HG02973 (cell line): Measurements from ENCODE around the gene NOL3.
"Not testable (repeated sequence)": the region's sequence is repeated elsewhere in the genome, so short reads cannot be mapped to it uniquely, and the experiment has no call there.

Experiments
- ATAC-seq: cut with Tn5 transposase; IDR thresholded peaks from one replicate; pipeline ENCODE4 v1.9.1; 2021; ENCODE audit warnings: moderate library complexity; ENCODE audit not compliant: unreplicated experiment

NOL3 gene

GRCh38 chr16:67170168-67170948 lies at the start of gene NOL3:
NOL3 (plus strand) TSS chr16:67170538.
- peak; percentile 29 for ATAC-seq

- ATAC-seq, result not testable (repeated sequence)
These were observed 47.5 kb upstream of the NOL3 start for GRCh38 chr16:67122799-67123198.

- ATAC-seq, result no peak
These were observed 41.9 kb upstream of the NOL3 start for GRCh38 chr16:67128417-67128816.

DNA sequence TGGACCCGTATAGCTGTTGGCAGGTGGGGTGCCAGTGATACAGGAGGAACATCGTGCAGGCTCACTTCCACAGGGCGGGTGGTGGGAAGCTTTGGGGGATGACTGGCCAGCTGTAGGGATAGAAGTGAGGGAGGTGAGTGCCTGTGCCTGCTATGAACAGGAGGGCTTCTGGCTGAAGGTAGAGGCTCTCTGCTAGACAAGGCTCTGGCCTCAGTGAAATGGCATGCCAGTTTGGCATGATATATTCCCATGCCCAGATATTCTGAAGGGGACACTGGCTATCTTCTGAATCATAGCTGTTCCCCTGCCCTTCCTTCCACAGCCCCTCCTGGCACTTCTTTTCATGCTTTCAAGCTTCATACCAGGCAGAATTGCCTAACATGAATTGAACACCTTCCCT lies 41.5 kb upstream of the NOL3 start:
- no peak for ATAC-seq

DNA sequence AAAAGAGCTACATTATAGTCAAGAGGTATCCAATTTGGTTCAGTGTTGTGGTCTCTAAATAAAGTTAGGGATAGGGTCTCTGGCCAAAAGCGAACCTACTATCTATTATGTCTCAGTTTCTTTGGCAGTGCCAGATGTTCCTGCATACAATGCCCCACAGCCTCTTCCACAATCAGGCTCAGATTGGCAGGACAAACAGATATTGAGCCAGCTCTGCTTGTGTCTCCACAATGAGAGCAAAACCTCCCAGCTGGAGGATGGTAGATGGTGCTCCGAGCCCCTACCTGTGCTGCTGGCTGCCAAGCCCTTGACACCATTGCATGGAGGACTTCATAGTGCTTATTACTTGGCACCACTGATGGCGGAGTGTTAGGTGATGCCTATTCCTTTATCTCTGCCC lies 40.9 kb upstream of the NOL3 start:
- ATAC-seq, result no peak

DNA sequence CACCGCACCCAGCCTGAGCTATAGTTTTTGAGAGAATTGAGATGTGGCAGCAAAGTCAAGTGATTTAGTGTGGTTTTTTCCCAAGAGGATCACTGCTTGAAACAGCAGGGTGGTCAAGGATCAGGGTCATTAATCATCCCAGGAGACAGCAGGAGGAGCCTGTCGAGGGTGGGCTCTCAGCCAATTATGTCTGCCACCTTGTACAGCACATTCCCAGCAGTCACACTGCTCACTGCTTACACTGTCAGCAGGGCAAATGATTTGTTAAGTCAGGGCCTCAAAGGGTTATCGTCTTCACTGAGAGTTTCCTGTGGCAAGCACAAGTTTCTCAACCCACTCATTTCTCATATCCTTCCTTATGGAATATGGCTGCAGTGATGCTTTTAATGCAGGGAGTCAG lies 32.7 kb upstream of the NOL3 start:
- ATAC-seq, result no peak

DNA sequence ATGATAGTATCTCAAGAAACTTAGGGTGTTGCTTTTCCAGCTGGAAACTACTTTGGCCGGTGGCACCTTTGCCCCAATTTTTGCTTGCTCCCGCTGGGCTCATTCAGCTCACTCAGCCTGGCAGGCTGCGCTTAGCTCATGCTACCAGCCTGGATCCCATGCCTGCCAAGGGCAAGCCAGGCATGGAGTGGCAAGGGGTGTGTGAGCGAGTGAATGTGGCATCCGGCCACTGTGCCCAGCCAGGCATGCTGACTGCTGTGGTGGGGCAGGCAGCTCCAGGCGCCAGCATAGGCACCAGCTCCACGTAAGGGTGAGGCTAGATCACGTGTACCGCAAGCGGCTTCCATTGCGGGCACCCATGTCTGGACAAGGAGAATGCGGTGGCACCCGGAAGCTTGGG lies 28.9 kb upstream of the NOL3 start:
- ATAC-seq, result no peak

- no peak for ATAC-seq
These were observed 28.0 kb upstream of the NOL3 start for GRCh38 chr16:67142342-67142741.

DNA sequence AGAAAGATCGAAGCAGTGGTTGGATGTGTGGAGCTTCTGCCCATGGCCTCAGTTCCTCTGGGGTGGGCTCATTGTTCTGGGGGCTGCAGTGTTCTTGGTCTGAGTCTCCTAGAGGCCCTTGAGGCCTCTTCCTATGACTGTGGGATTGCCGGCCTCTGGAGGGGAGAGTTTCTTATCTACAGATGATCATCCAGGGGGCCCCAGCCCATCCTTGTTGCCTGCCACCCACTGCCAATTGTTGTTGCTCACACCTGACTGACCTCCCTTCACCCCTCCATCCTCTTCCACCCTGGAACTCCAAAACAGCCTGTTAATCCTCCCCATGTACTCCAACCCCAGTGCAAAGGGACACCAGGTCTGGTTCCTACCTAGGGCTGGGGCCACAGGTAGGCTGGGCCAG lies 25.4 kb upstream of the NOL3 start:
- ATAC-seq, result no peak

DNA sequence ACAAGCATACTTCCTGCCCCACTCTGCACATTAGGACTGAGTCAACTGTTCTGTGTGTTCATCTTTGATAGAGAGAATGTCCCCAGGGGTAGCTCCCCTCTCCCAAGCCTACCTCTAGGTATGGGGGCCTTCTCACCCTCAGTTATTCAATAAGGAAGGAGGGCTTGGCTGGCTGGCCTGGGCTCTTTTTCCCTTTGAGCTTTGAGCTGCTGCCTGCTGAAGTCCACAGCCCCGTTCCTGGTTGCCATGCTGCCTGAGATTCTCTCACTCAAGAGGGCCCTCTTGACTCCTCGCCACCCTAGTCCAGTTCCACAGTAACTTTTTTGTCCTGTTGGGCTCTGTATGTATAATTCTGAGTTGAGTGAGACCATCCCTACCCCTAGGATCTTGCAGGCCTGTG lies 24.6 kb upstream of the NOL3 start:
- ATAC-seq, result no peak

DNA sequence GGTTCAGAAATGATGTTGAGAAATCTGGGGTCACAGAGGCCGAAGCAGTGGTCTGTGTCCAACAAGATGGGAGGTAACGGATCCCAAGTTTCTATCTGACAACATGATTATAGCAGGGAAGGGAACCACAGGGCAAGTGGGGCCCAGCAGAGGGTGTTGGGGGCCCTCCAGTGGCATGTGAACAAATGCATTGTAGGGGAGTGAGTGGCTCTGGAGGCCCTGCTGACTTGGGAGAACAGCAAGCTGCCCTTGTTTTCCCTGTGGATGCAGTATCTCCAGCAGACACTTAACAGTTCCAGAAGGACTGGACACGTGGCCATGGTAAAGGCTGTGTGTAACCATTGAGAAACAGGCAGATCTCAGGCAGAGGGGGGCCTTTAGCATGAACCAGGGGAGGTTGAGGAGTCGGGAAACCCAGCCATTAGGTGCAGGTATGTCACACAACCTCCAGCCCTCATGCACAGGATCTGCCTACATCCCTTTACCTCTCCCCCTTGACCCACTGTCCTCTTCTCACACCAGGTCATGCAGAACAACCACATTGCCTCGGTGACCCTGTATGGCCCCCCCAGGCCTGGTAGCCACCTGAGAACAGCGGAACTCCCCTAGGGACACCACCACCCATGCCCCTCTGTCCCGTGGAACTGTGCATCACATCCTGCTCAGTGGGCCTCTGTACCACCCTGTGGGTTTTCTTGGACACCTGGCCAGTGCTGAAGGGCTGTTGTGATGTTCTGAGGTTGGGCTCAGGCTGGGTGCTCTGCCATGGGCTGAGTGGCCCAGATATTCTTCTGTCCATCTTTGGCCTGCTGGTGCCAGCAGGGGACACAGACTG lies 23.6 kb upstream of the NOL3 start:
- no peak for ATAC-seq

- ATAC-seq, result no peak
These were observed 22.7 kb upstream of the NOL3 start for GRCh38 chr16:67147437-67148140.

DNA sequence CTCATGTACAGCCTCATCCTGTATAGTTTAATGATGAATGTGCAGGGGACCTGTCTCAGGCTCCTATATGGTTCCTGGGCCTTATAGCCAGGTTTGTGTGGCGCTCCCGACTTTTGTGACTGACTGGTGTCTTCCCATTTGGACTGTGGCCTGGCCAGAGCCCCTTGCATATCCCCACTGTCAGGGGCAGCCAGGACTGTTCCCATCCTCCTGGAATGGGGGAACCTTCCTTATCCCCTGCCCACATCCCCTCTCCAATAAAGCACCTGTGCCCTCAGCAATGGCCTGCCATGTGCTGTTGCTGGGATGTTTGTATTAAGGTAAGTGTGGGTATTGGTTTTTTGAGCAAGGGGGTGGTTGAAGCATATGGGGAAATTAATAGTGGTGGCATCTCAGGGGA lies 22.1 kb upstream of the NOL3 start:
- ATAC-seq, result no peak

- ATAC-seq, result no peak
These were observed 21.6 kb upstream of the NOL3 start for GRCh38 chr16:67148656-67149275.

DNA sequence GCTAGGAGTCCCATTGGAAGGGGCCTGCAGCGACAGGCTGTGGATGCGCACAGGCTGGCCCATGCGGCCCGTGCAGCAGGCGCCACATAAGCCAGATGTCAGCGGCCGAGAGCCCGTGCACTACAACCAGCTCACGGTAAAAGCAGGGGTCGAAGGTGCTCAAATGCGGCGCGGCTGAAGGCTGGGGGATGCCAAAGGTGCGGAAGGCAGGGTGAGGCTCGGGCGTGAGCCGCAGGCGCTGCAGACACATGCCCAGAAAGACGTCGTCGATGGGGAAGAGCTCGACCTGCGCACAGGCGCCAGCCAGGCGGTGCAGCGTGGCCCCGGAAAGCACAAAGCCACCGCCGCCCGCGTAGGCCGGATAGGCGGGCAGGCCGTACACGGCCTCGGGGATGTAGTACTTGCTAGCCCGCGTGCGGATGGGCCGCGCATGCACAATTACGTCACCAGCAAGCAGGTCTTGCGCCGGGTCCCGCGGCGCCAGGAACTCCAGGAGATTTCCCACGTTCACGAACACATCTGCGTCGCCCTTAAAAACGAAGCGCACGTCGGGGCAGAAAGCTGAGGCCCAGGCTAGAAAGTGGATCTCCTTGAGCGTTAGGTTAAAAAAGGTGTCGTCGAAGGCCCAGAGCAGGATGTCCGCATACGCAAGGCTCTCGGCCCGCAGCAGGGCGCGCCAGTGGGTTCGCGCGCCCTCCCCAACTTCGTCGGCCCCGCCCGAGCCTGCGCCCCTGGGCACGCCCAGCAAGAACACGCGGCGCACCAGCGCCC lies 20.9 kb upstream of the NOL3 start:
- no peak for ATAC-seq

DNA sequence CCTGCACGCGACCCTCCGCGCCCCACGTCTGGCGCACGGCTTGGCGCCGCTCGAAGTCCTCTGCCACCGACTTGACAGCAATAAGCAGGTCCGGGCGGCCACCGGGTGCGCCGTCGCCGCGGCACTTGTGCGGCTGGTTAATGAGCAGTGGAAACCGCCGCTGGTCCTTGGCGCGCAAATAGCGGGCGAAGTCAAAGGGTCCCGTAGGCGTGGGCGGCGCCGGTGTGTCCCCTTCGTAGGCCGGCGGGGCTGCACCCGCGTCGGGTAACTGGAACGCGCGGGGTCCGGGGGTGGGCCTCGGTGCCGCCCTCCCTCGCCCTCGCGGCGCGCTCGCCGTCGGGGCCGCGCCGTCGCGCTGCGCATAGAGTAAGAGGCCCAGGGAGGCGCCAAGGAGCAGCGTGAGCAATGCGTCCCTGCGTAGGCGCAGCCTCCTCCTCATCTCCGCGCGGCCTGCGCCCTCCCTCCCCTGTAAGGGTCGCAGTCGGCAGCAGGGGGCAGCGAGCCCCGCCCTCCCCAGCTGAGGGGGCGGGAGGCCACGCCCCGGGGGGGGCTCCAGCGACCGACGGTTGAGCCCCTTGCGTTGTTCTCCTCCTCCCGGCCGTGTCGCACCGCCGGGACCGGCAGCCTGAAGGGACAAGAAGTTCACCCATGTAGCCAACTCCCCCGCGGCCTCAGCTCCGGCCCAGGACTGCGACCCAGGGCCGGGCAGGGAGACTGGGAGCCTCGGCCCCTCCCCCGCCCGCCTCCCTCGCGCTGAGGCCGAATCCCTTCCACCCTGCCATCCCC lies 20.1 kb upstream of the NOL3 start:
- no peak for ATAC-seq

GRCh38 chr16:67150833-67151396 lies 19.4 kb upstream of the NOL3 start, which contains the start of gene B3GNT9:
B3GNT9 (minus strand) TSS chr16:67150998; CDS start chr16:67150485, 513 bp downstream.
- no peak for ATAC-seq

- ATAC-seq, result no peak
These were observed 18.8 kb upstream of the NOL3 start for GRCh38 chr16:67151431-67152097.
